Measurements from ENCODE around the gene PDXDC1.
"Not testable (repeated sequence)": the region's sequence is repeated elsewhere in the genome, so short reads cannot be mapped to it uniquely, and the experiment has no call there.

Gene PDXDC1

GRCh38 chr16:15160571-15160970 lies 185.7 kb downstream of the PDXDC1 start:
- not testable (repeated sequence) for H3F3A ChIP-seq (ENCODE audit: insufficient read depth); H2AFZ ChIP-seq (ENCODE audit: low read depth, low read length, severe bottlenecking); H3K9me3 ChIP-seq (ENCODE audit: insufficient read depth, low read length); H3K27ac ChIP-seq (ENCODE audit: low read depth, low read length); H4K20me1 ChIP-seq (ENCODE audit: low read depth, low read length); H3K79me2 ChIP-seq (ENCODE audit: insufficient read depth, low read length); H3K9me2 ChIP-seq (replicated peaks; ENCODE audit: insufficient read depth, low read length); H3K4me2 ChIP-seq (ENCODE audit: low read depth, low read length, poor library complexity, severe bottlenecking); H3K9ac ChIP-seq (ENCODE audit: low read length); H3K4me3 ChIP-seq (ENCODE audit: insufficient read depth, low read length, poor library complexity, severe bottlenecking); H3K27me3 ChIP-seq (ENCODE audit: low read length); H3K36me3 ChIP-seq (ENCODE audit: low read length)

GRCh38 chr16:15163055-15163454 lies 188.2 kb downstream of the PDXDC1 start:
- not testable (repeated sequence) for H3K4me2 ChIP-seq (ENCODE audit: low read depth, low read length, poor library complexity, severe bottlenecking); H3K27ac ChIP-seq (ENCODE audit: low read depth, low read length); H3K9me3 ChIP-seq (ENCODE audit: insufficient read depth, low read length); H3K79me2 ChIP-seq (ENCODE audit: insufficient read depth, low read length); H3K9me2 ChIP-seq (replicated peaks; ENCODE audit: insufficient read depth, low read length); H3K9ac ChIP-seq (ENCODE audit: low read length); H4K20me1 ChIP-seq (ENCODE audit: low read depth, low read length); H2AFZ ChIP-seq (ENCODE audit: low read depth, low read length, severe bottlenecking); H3F3A ChIP-seq (ENCODE audit: insufficient read depth); H3K4me3 ChIP-seq (ENCODE audit: insufficient read depth, low read length, poor library complexity, severe bottlenecking); H3K27me3 ChIP-seq (ENCODE audit: low read length); H3K36me3 ChIP-seq (ENCODE audit: low read length)

- H3K36me3 ChIP-seq (ENCODE audit: low read length); H3K4me2 ChIP-seq (ENCODE audit: low read depth, low read length, poor library complexity, severe bottlenecking); H3K9me2 ChIP-seq (replicated peaks; ENCODE audit: insufficient read depth, low read length); H3K9ac ChIP-seq (ENCODE audit: low read length); H2AFZ ChIP-seq (ENCODE audit: low read depth, low read length, severe bottlenecking); H3K27ac ChIP-seq (ENCODE audit: low read depth, low read length); H3K79me2 ChIP-seq (ENCODE audit: insufficient read depth, low read length); H3K27me3 ChIP-seq (ENCODE audit: low read length); H3K4me3 ChIP-seq (ENCODE audit: insufficient read depth, low read length, poor library complexity, severe bottlenecking); H3K9me3 ChIP-seq (ENCODE audit: insufficient read depth, low read length); H3F3A ChIP-seq (ENCODE audit: insufficient read depth); H4K20me1 ChIP-seq (ENCODE audit: low read depth, low read length): not testable (repeated sequence)
Observed at GRCh38 chr16:15166177-15166576, 191.4 kb downstream of the PDXDC1 start.

GRCh38 chr16:15168303-15168702 lies 193.5 kb downstream of the PDXDC1 start:
- H3K27ac ChIP-seq (ENCODE audit: low read depth, low read length); H3K9ac ChIP-seq (ENCODE audit: low read length); H3K9me3 ChIP-seq (ENCODE audit: insufficient read depth, low read length); H3K4me3 ChIP-seq (ENCODE audit: insufficient read depth, low read length, poor library complexity, severe bottlenecking); H3K36me3 ChIP-seq (ENCODE audit: low read length); H3K9me2 ChIP-seq (replicated peaks; ENCODE audit: insufficient read depth, low read length); H3K79me2 ChIP-seq (ENCODE audit: insufficient read depth, low read length); H4K20me1 ChIP-seq (ENCODE audit: low read depth, low read length); H3K4me2 ChIP-seq (ENCODE audit: low read depth, low read length, poor library complexity, severe bottlenecking); H2AFZ ChIP-seq (ENCODE audit: low read depth, low read length, severe bottlenecking); H3F3A ChIP-seq (ENCODE audit: insufficient read depth); H3K27me3 ChIP-seq (ENCODE audit: low read length): not testable (repeated sequence)

GRCh38 chr16:15168953-15169652 lies 194.3 kb downstream of the PDXDC1 start:
- not testable (repeated sequence) for H2AFZ ChIP-seq (ENCODE audit: low read depth, low read length, severe bottlenecking); H3K27ac ChIP-seq (ENCODE audit: low read depth, low read length); H3K9me2 ChIP-seq (replicated peaks; ENCODE audit: insufficient read depth, low read length); H3K9ac ChIP-seq (ENCODE audit: low read length); H3F3A ChIP-seq (ENCODE audit: insufficient read depth); H3K27me3 ChIP-seq (ENCODE audit: low read length); H3K36me3 ChIP-seq (ENCODE audit: low read length); H3K4me3 ChIP-seq (ENCODE audit: insufficient read depth, low read length, poor library complexity, severe bottlenecking); H3K79me2 ChIP-seq (ENCODE audit: insufficient read depth, low read length); H3K4me2 ChIP-seq (ENCODE audit: low read depth, low read length, poor library complexity, severe bottlenecking); H3K9me3 ChIP-seq (ENCODE audit: insufficient read depth, low read length); H4K20me1 ChIP-seq (ENCODE audit: low read depth, low read length)

- not testable (repeated sequence) for H3K9me2 ChIP-seq (replicated peaks; ENCODE audit: insufficient read depth, low read length)
Observed at GRCh38 chr16:15179909-15180308, 205.1 kb downstream of the PDXDC1 start.

GRCh38 chr16:15180946-15181345 lies 206.1 kb downstream of the PDXDC1 start:
- H3K9me3 ChIP-seq (ENCODE audit: insufficient read depth, low read length); H3K79me2 ChIP-seq (ENCODE audit: insufficient read depth, low read length); H3K9ac ChIP-seq (ENCODE audit: low read length); H3K36me3 ChIP-seq (ENCODE audit: low read length); H2AFZ ChIP-seq (ENCODE audit: low read depth, low read length, severe bottlenecking); H3K4me3 ChIP-seq (ENCODE audit: insufficient read depth, low read length, poor library complexity, severe bottlenecking); H3K4me2 ChIP-seq (ENCODE audit: low read depth, low read length, poor library complexity, severe bottlenecking); H4K20me1 ChIP-seq (ENCODE audit: low read depth, low read length); H3F3A ChIP-seq (ENCODE audit: insufficient read depth); H3K9me2 ChIP-seq (replicated peaks; ENCODE audit: insufficient read depth, low read length); H3K27me3 ChIP-seq (ENCODE audit: low read length); H3K27ac ChIP-seq (ENCODE audit: low read depth, low read length): not testable (repeated sequence)

More at GRCh38 chr16:15179909-15180308, 205.1 kb downstream of the PDXDC1 start:
- H3F3A ChIP-seq (ENCODE audit: insufficient read depth); H3K9ac ChIP-seq (ENCODE audit: low read length); H2AFZ ChIP-seq (ENCODE audit: low read depth, low read length, severe bottlenecking); H3K79me2 ChIP-seq (ENCODE audit: insufficient read depth, low read length); H3K27me3 ChIP-seq (ENCODE audit: low read length); H3K4me3 ChIP-seq (ENCODE audit: insufficient read depth, low read length, poor library complexity, severe bottlenecking); H3K36me3 ChIP-seq (ENCODE audit: low read length); H3K9me3 ChIP-seq (ENCODE audit: insufficient read depth, low read length); H4K20me1 ChIP-seq (ENCODE audit: low read depth, low read length); H3K4me2 ChIP-seq (ENCODE audit: low read depth, low read length, poor library complexity, severe bottlenecking); H3K27ac ChIP-seq (ENCODE audit: low read depth, low read length): not testable (repeated sequence)

- H4K20me1 ChIP-seq (ENCODE audit: low read depth, low read length); H3K27me3 ChIP-seq (ENCODE audit: low read length); H2AFZ ChIP-seq (ENCODE audit: low read depth, low read length, severe bottlenecking); H3K36me3 ChIP-seq (ENCODE audit: low read length); H3K4me3 ChIP-seq (ENCODE audit: insufficient read depth, low read length, poor library complexity, severe bottlenecking); H3K9me2 ChIP-seq (replicated peaks; ENCODE audit: insufficient read depth, low read length); H3K79me2 ChIP-seq (ENCODE audit: insufficient read depth, low read length); H3K27ac ChIP-seq (ENCODE audit: low read depth, low read length); H3F3A ChIP-seq (ENCODE audit: insufficient read depth); H3K9ac ChIP-seq (ENCODE audit: low read length); H3K4me2 ChIP-seq (ENCODE audit: low read depth, low read length, poor library complexity, severe bottlenecking); H3K9me3 ChIP-seq (ENCODE audit: insufficient read depth, low read length): not testable (repeated sequence)
Observed at GRCh38 chr16:15184000-15184399, 209.2 kb downstream of the PDXDC1 start.
